Endothelial cell of umbilical vein (primary cell): ENCODE results near the gene POFUT2. TPM values are rescaled to one million over a fixed set of nuclear protein-coding genes. Genes with fewer than 3 reads are reported as not detected.

ENCODE experiments used
- BruUV-seq: library from RNA; stranded (reverse); fragments of 400-500 nt; replicated peaks from 2 replicates; lab custom pipeline; 2021; lab: Mats Ljungman, UMichigan
- CTCF ChIA-PET: fragments of 300-600, 350-600 bp; sonication (Branson Sonifier 250); formaldehyde crosslinking; loops from one replicate; lab custom pipeline; 2021; ENCODE audit warnings: antibody characterized with exemption, inconsistent platforms; lab: Charles Lee
- POLR2A ChIA-PET: fragments of 300-600, 350-600 bp; sonication (Branson Sonifier 250); formaldehyde crosslinking; loops from one replicate; lab custom pipeline; 2021; ENCODE audit warnings: antibody characterized with exemption, inconsistent platforms; lab: Charles Lee
- DNase-seq: peaks from one replicate; pipeline ENCODE4 v3.0.0-alpha.2; 2011; ENCODE audit warnings: low read depth, low spot score
- FAIRE-seq: peaks from 2 replicates; lab custom pipeline; 2011; peaks lifted over from hg19 to GRCh38; lab: Jason Lieb, UNC
- H2AFZ ChIP-seq: 2 replicates; pipeline ENCODE4 v1.6.0; 2012; ENCODE audit warnings: low read depth, low read length, control low read depth, inconsistent platforms
- H3K27ac ChIP-seq: 2 replicates; pipeline ENCODE4 v1.5.1; 2011; ENCODE audit warnings: low read depth, mild to moderate bottlenecking, control low read depth, low read length, moderate library complexity; ENCODE audit not compliant: insufficient read depth
- H3K27me3 ChIP-seq, 2 experiments: 2 replicates each; pipeline versions ENCODE4 v1.6.0 to v1.6.1; 2011; ENCODE audit warnings: low read length in 2 of 2, mixed read lengths in 1 of 2; ENCODE audit not compliant: control insufficient read depth in 2 of 2, insufficient read depth in 2 of 2
- H3K36me3 ChIP-seq, 2 experiments: 2 replicates in 1 of 2; 3 replicates in 1 of 2; pipeline ENCODE4 v1.5.1; 2011; ENCODE audit warnings: low read length in 2 of 2, mild to moderate bottlenecking in 1 of 2, moderate library complexity in 1 of 2; ENCODE audit not compliant: control insufficient read depth in 2 of 2, insufficient read depth in 2 of 2; ENCODE audit errors: extremely low read depth in 1 of 2
- H3K4me1 ChIP-seq: 3 replicates; pipeline ENCODE4 v1.5.1; 2011; ENCODE audit warnings: mild to moderate bottlenecking, low read length; ENCODE audit not compliant: control insufficient read depth, insufficient read depth; ENCODE audit errors: extremely low read depth
- H3K4me2 ChIP-seq: 2 replicates; pipeline ENCODE4 v1.6.1; 2011; ENCODE audit warnings: low read length, control low read depth, mixed read lengths; ENCODE audit not compliant: insufficient read depth
- H3K4me3 ChIP-seq, 3 experiments: fragments of 200-600 bp in 1 of 3; sonication (generic), shearing (Covaris generic) in 1 of 3; replicated peaks in 1 of 3; 2 replicates each; pipeline ENCODE4 v1.5.1; 2011 to 2016; ENCODE audit warnings: control low read depth in 3 of 3, low read length in 3 of 3, mild to moderate bottlenecking in 2 of 3, inconsistent platforms in 1 of 3, low read depth in 1 of 3, moderate library complexity in 1 of 3; ENCODE audit not compliant: insufficient read depth in 1 of 3
- H3K79me2 ChIP-seq: 2 replicates; pipeline ENCODE4 v1.6.0; 2012; ENCODE audit warnings: low read length, inconsistent platforms; ENCODE audit not compliant: control insufficient read depth, insufficient read depth
- H3K9ac ChIP-seq: replicated peaks from 2 replicates; pipeline ENCODE3; 2011; ENCODE audit warnings: low read length, control low read depth; ENCODE audit not compliant: insufficient read depth; ENCODE audit errors: extremely low read depth
- H3K9me1 ChIP-seq: replicated peaks from 3 replicates; pipeline ENCODE4 v1.6.0; 2011; ENCODE audit warnings: mild to moderate bottlenecking, low read length; ENCODE audit not compliant: control insufficient read depth, insufficient read depth; ENCODE audit errors: extremely low read depth
- H3K9me3 ChIP-seq: replicated peaks from 2 replicates; pipeline ENCODE4 v1.5.1; 2012; ENCODE audit warnings: low read length, inconsistent platforms; ENCODE audit not compliant: control insufficient read depth, insufficient read depth
- H4K20me1 ChIP-seq: replicated peaks from 2 replicates; pipeline ENCODE3; 2011; ENCODE audit warnings: mild to moderate bottlenecking, low read length; ENCODE audit not compliant: control insufficient read depth, insufficient read depth; ENCODE audit errors: extremely low read depth
- CTCF ChIP-seq, 2 donors: IDR thresholded peaks; 1 replicate in 1 of 2; 2 replicates in 1 of 2; pipeline ENCODE4 v1.5.1; 2011; ENCODE audit warnings: low read length in 2 of 2, mild to moderate bottlenecking in 2 of 2, moderate library complexity in 2 of 2, control low read depth in 1 of 2, inconsistent platforms in 1 of 2, low read depth in 1 of 2; ENCODE audit not compliant: insufficient read depth in 1 of 2; ENCODE audit errors: extremely low read depth in 1 of 2
- EZH2 ChIP-seq: IDR thresholded peaks from 2 replicates; pipeline ENCODE4 v1.6.1; 2012; ENCODE audit warnings: borderline replicate concordance, low read depth, mild to moderate bottlenecking, moderate library complexity, low read length, inconsistent platforms; ENCODE audit not compliant: severe bottlenecking
- FOS ChIP-seq: IDR thresholded peaks from 2 replicates; pipeline ENCODE4 v1.6.1; 2011; ENCODE audit warnings: mild to moderate bottlenecking, low read length, moderate library complexity, borderline replicate concordance; ENCODE audit not compliant: insufficient read depth
- GATA2 ChIP-seq: IDR thresholded peaks from 2 replicates; pipeline ENCODE4 v1.7.0; 2011; ENCODE audit warnings: low read depth, mild to moderate bottlenecking, moderate library complexity, mixed read lengths, low read length; ENCODE audit not compliant: insufficient read length, insufficient read depth
- JUN ChIP-seq: IDR thresholded peaks from 2 replicates; pipeline ENCODE4 v1.6.1; 2011; ENCODE audit warnings: borderline replicate concordance, low read depth; ENCODE audit not compliant: insufficient read length, insufficient read depth
- MAX ChIP-seq: IDR thresholded peaks from 2 replicates; pipeline ENCODE4 v1.6.1; 2011; ENCODE audit not compliant: insufficient read depth, insufficient read length
- MYC ChIP-seq: IDR thresholded peaks from one replicate; pipeline ENCODE4 v1.6.1; 2011; ENCODE audit warnings: mild to moderate bottlenecking, low read depth, low read length
- POLR2A ChIP-seq: IDR thresholded peaks from 2 replicates; pipeline ENCODE4 v1.6.1; 2012; ENCODE audit warnings: low read depth, mild to moderate bottlenecking, control low read depth, low read length
- POLR2AphosphoS5 ChIP-seq: IDR thresholded peaks from 2 replicates; pipeline ENCODE4 v1.6.1; 2012; ENCODE audit warnings: low read depth, mild to moderate bottlenecking, control low read depth, low read length, moderate library complexity; ENCODE audit not compliant: insufficient read depth
- dilution Hi-C: fragments of 300-500 bp; cut with MboI; formaldehyde crosslinking; loops from one replicate; pipeline ENCODE4 v1.15.0; 2019; ENCODE audit warnings: low sequenced_read_pairs; ENCODE audit not compliant: extremely low pct_ligation_motif_present
- intact Hi-C: fragments of 100-400 bp; cut with micrococcal nuclease; formaldehyde crosslinking; loops from one replicate; pipeline ENCODE4 v1.10.0; 2022
- polyA plus RNA-seq, 4 experiments: library from polyadenylated mRNA; depleted of rRNA in 3 of 4; stranded (reverse) in 3 of 4; unstranded in 1 of 4; fragments of >200 nt; gene quantifications; 2 replicates each; pipeline versions ENCODE4 v1.2.1 to v1.2.3, GENCODE V29; 2011 to 2012; ENCODE audit warnings: missing spikeins in 1 of 4
- total RNA-seq: library from RNA; stranded (reverse); gene quantifications from 2 replicates; pipeline ENCODE4 v1.2.3, GENCODE V29; 2021

The POFUT2 gene
- total and polyA plus RNA-seq, 2 donors (not counting 3 experiments of a cell fraction or from before 2014, with no cell fraction given): 30.7 to 47.5 TPM

DNA sequence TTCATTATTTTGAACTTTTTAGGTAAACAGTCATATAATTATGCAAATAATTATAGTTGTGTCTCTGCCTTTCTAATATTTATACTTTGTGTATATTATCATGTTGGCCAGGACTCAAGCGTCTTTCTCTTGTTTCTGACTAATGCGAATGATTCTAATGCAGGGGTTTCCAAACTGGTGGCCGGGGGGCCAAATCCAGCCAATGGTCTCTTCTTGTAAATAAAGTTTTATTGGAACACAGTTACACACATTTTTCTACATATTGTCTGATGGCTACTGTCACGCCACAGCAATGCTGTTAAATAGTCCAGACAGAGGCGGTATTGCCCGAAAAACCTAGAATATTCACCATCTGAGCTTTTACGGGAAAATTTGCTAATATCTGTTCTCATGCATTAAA, 8.9 kb upstream of the POFUT2 start:
- dilution Hi-C loops (no loop called here), intact Hi-C loops (no loop called here)
- H2AFZ ChIP-seq: no peak overlapping the region
- H3K79me2 ChIP-seq: peaks cover 13% of the 10 kb centered on the region
- no TSS peak for BruUV-seq
- no peak overlapping the region for H3K9ac ChIP-seq
- FAIRE-seq (no peak), DNase-seq (no peak)
- H3K4me3 ChIP-seq: no peak overlapping the region
- H3K27me3 ChIP-seq: no peaks in the 10 kb centered on the region
- no peak for TF ChIP-seq MAX
- TF ChIP-seq POLR2A: no peak
- no peak for TF ChIP-seq MYC
- TF ChIP-seq FOS: no peak
- no peak for TF ChIP-seq CTCF (IDR thresholded peaks at IDR 0.05; ENCODE audit: extremely low read depth in 1 of 2, insufficient read depth in 1 of 2, low read depth in 1 of 2, low read length in 2 of 2)
- TF ChIP-seq JUN: no peak
- no peak for TF ChIP-seq EZH2
- no peak for TF ChIP-seq GATA2
- TF ChIP-seq POLR2AphosphoS5: no peak
- H3K9me3 ChIP-seq: no peaks in the 10 kb centered on the region
- ChIA-PET CTCF (interaction anchor here (2.9 kb wide), 1 partner anchor 12 kb away, joined by 42 read pairs; no protein-coding TSS in a partner anchor), POLR2A (no interaction called here)
- no peak overlapping the region for H3K4me2 ChIP-seq
- peaks cover 35% of the 10 kb centered on the region for H3K4me1 ChIP-seq
- no peaks in the 10 kb centered on the region for H4K20me1 ChIP-seq
- no peaks in the 10 kb centered on the region for H3K9me1 ChIP-seq
- no peaks in the 10 kb centered on the region for H3K36me3 ChIP-seq
- H3K27ac ChIP-seq: no peak overlapping the region
